OCI-LY1 (cell line): ENCODE results near the gene RAPGEF4.

Experiments used
- EZH2 ChIP-seq: fragments of 200-600 bp; sonication (generic), shearing (Covaris generic); IDR thresholded peaks from 2 replicates; pipeline ENCODE4 v1.8.0; 2017; ENCODE audit warnings: borderline replicate concordance, mixed run types, mild to moderate bottlenecking, antibody characterized with exemption, low read length, moderate library complexity, mixed read lengths
- TF ChIP-seq, protein P1 (sequence below): fragments of 200-600 bp; sonication (generic), shearing (Covaris generic); IDR thresholded peaks from 2 replicates; pipeline ENCODE4 v1.5.1; 2017; ENCODE audit warnings: mild to moderate bottlenecking, antibody characterized with exemption, low read length, moderate library complexity, mixed read lengths

DNA sequence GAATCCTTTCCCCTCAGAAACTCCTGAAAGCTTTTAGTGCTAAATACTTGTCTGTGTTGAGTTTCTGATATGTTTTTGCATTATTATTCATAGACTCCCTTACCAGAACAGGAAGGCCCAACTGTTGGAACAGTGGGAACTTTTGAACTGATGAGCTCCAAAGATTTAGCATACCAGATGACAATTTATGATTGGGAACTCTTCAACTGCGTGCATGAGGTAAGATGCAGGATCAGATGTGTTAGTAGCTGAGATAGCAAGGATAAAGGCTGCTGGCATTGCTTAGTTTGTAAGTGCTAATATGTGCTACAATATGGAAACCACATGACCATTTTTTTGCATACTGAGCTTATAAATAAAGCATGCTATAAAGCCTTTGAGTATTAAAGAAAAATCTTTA, 290.8 kb downstream of the RAPGEF4 start:
- TF ChIP-seq, protein P1, sequence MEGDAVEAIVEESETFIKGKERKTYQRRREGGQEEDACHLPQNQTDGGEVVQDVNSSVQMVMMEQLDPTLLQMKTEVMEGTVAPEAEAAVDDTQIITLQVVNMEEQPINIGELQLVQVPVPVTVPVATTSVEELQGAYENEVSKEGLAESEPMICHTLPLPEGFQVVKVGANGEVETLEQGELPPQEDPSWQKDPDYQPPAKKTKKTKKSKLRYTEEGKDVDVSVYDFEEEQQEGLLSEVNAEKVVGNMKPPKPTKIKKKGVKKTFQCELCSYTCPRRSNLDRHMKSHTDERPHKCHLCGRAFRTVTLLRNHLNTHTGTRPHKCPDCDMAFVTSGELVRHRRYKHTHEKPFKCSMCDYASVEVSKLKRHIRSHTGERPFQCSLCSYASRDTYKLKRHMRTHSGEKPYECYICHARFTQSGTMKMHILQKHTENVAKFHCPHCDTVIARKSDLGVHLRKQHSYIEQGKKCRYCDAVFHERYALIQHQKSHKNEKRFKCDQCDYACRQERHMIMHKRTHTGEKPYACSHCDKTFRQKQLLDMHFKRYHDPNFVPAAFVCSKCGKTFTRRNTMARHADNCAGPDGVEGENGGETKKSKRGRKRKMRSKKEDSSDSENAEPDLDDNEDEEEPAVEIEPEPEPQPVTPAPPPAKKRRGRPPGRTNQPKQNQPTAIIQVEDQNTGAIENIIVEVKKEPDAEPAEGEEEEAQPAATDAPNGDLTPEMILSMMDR: no peak
- no peak for TF ChIP-seq EZH2
